ENCODE measurements around the gene ELMO2.

ELMO2 gene

GRCh38 chr20:46423342-46423741 lies 16.9 kb upstream of the ELMO2 start:
- H3K36me3 Mint-ChIP-seq (ENCODE audit: low read depth) = no peaks in the 10 kb centered on the region
- peak overlapping the region in 1 of 3 experiments; percentile 2 for H3K27ac Mint-ChIP-seq
- no peaks in the 10 kb centered on the region for H3K27me3 Mint-ChIP-seq (ENCODE audit: low read depth)
- no peak overlapping the region for H3K4me3 Mint-ChIP-seq
- H3K9me3 Mint-ChIP-seq = no peaks in the 10 kb centered on the region
- H3K4me1 Mint-ChIP-seq = peaks cover 9% of the 10 kb centered on the region
- TF ChIP-seq CTCF (IDR thresholded peaks at IDR 0.05; ENCODE audit: unreplicated experiment in 3 of 3) = no peak

- H3K4me1 Mint-ChIP-seq = peaks cover 22% of the 10 kb centered on the region
- H3K36me3 Mint-ChIP-seq (ENCODE audit: low read depth) = no peaks in the 10 kb centered on the region
- no peak for TF ChIP-seq CTCF (IDR thresholded peaks at IDR 0.05; ENCODE audit: unreplicated experiment in 3 of 3)
- no peaks in the 10 kb centered on the region for H3K27me3 Mint-ChIP-seq (ENCODE audit: low read depth)
- H3K27ac Mint-ChIP-seq = peak overlapping the region; percentile 73 to 92 (median 81)
- H3K4me3 Mint-ChIP-seq = peak overlapping the region in 2 of 3 experiments; percentile 1 to 5
- H3K9me3 Mint-ChIP-seq = peaks cover 3% of the 10 kb centered on the region
Measured at GRCh38 chr20:46420878-46421277, 14.5 kb upstream of the ELMO2 start.

GRCh38 chr20:46419882-46420281 lies 13.5 kb upstream of the ELMO2 start:
- TF ChIP-seq CTCF (IDR thresholded peaks at IDR 0.05; ENCODE audit: unreplicated experiment in 3 of 3) = no peak
- H3K36me3 Mint-ChIP-seq (ENCODE audit: low read depth) = no peaks in the 10 kb centered on the region
- H3K4me1 Mint-ChIP-seq = peaks cover 22% of the 10 kb centered on the region
- peak overlapping the region in 1 of 3 experiments; percentile 92 for H3K27ac Mint-ChIP-seq
- peaks cover 3% of the 10 kb centered on the region for H3K9me3 Mint-ChIP-seq
- H3K4me3 Mint-ChIP-seq = no peak overlapping the region
- H3K27me3 Mint-ChIP-seq (ENCODE audit: low read depth) = no peaks in the 10 kb centered on the region

- Mint-ChIP-seq H3K4me1 (peaks cover 22% of the 10 kb centered on the region), H3K9me3 (peaks cover 3% of the 10 kb centered on the region), H3K4me3 (no peak overlapping the region), H3K36me3 (ENCODE audit: low read depth) (no peaks in the 10 kb centered on the region), H3K27ac (peak overlapping the region; percentile 66 to 88 (median 79)), H3K27me3 (ENCODE audit: low read depth) (no peaks in the 10 kb centered on the region)
- TF ChIP-seq CTCF (IDR thresholded peaks at IDR 0.05; ENCODE audit: unreplicated experiment in 3 of 3) = no peak
Measured at GRCh38 chr20:46416839-46417238, 10.4 kb upstream of the ELMO2 start.

GRCh38 chr20:46416421-46416820 lies 10.0 kb upstream of the ELMO2 start:
- no peak overlapping the region for H3K4me3 Mint-ChIP-seq
- TF ChIP-seq CTCF (IDR thresholded peaks at IDR 0.05; ENCODE audit: unreplicated experiment in 3 of 3) = no peak
- H3K9me3 Mint-ChIP-seq = peaks cover 3% of the 10 kb centered on the region
- H3K4me1 Mint-ChIP-seq = peaks cover 22% of the 10 kb centered on the region
- H3K36me3 Mint-ChIP-seq (ENCODE audit: low read depth) = no peaks in the 10 kb centered on the region
- peak overlapping the region; percentile 66 to 88 (median 79) for H3K27ac Mint-ChIP-seq
- H3K27me3 Mint-ChIP-seq (ENCODE audit: low read depth) = no peaks in the 10 kb centered on the region

- Mint-ChIP-seq H3K9me3 (peaks cover 3% of the 10 kb centered on the region), H3K27ac (no peak overlapping the region), H3K27me3 (ENCODE audit: low read depth) (no peaks in the 10 kb centered on the region), H3K4me3 (no peak overlapping the region), H3K4me1 (peaks cover 20% of the 10 kb centered on the region), H3K36me3 (ENCODE audit: low read depth) (no peaks in the 10 kb centered on the region)
- no peak for TF ChIP-seq CTCF (IDR thresholded peaks at IDR 0.05; ENCODE audit: unreplicated experiment in 3 of 3)
Measured at GRCh38 chr20:46415773-46416172, 9.4 kb upstream of the ELMO2 start.

Measured in nephron (organoid).